ENCODE measurements around the gene CNOT8. TPM values are rescaled to one million over a fixed set of nuclear protein-coding genes. Genes with fewer than 3 reads are reported as not detected.
"Not testable (repeated sequence)": the region's sequence is repeated elsewhere in the genome, so short reads cannot be mapped to it uniquely, and the experiment has no call there.

The CNOT8 gene
- total RNA-seq, 1 experiment from 2014 or later: 45.0 TPM

DNA sequence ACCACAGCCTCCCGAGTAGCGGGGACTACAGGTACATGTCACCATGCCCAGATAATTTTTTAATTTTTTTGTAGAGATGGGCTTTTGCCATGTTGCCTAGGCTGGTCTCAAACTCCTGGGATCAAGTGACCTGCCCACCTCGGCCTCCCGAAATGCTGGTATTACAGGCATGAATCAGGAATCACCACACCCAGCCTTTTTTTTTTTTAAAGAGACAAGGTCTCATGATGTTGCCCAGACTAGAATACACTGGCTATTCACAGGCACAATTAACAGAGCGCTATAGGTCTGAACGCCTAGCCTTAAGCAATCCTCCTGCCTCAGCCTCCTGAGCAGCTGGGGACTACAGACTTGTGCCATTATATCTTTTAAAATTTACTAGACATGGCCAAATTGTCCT lies 43.5 kb downstream of the CNOT8 start:
- no peaks in the 10 kb centered on the region for H3K27me3 ChIP-seq (ENCODE audit: insufficient read depth, low read length)
- H3K27ac ChIP-seq (ENCODE audit: low read depth, low read length): no peak overlapping the region
- H3K4me1 ChIP-seq (ENCODE audit: control insufficient read depth in 1 of 2, insufficient read depth in 2 of 2, low read length in 2 of 2): no peaks in the 10 kb centered on the region
- H2AFZ ChIP-seq (ENCODE audit: low read depth, low read length, poor library complexity, severe bottlenecking): no peak overlapping the region
- no peak for DNase-seq (ENCODE audit: low read depth, low spot score)
- no peaks in the 10 kb centered on the region for H3K79me2 ChIP-seq (ENCODE audit: insufficient read depth, low read length)
- no peaks in the 10 kb centered on the region for H3K9me2 ChIP-seq (ENCODE audit: insufficient read depth)
- TF ChIP-seq ZNF274 (IDR thresholded peaks at IDR 0.05; ENCODE audit: low read depth, low read length) (no peak), SP1 (IDR thresholded peaks at IDR 0.05; ENCODE audit: low read depth) (no peak), ZFX (IDR thresholded peaks at IDR 0.05) (no peak), POLR2AphosphoS5 (IDR thresholded peaks at IDR 0.05; ENCODE audit: low read depth, low read length) (no peak), FOSL1 (IDR thresholded peaks at IDR 0.05; ENCODE audit: low read depth) (no peak), RAD21 (IDR thresholded peaks at IDR 0.05; ENCODE audit: low read depth) (no peak), EZH2 (IDR thresholded peaks at IDR 0.05) (no peak), CEBPB (IDR thresholded peaks at IDR 0.05; ENCODE audit: low read depth) (no peak), EGR1 (IDR thresholded peaks at IDR 0.05; ENCODE audit: low read depth) (no peak), EZH2phosphoT487 (IDR thresholded peaks at IDR 0.05; ENCODE audit: borderline replicate concordance) (no peak), TCF7L2 (IDR thresholded peaks at IDR 0.05; ENCODE audit: borderline replicate concordance, extremely low read depth, insufficient read depth, insufficient read length) (no peak)
- TF ChIP-seq, protein P1, sequence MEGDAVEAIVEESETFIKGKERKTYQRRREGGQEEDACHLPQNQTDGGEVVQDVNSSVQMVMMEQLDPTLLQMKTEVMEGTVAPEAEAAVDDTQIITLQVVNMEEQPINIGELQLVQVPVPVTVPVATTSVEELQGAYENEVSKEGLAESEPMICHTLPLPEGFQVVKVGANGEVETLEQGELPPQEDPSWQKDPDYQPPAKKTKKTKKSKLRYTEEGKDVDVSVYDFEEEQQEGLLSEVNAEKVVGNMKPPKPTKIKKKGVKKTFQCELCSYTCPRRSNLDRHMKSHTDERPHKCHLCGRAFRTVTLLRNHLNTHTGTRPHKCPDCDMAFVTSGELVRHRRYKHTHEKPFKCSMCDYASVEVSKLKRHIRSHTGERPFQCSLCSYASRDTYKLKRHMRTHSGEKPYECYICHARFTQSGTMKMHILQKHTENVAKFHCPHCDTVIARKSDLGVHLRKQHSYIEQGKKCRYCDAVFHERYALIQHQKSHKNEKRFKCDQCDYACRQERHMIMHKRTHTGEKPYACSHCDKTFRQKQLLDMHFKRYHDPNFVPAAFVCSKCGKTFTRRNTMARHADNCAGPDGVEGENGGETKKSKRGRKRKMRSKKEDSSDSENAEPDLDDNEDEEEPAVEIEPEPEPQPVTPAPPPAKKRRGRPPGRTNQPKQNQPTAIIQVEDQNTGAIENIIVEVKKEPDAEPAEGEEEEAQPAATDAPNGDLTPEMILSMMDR (IDR thresholded peaks at IDR 0.05 in 2 of 3, conservative IDR thresholded peaks at IDR 0.05 in 1 of 3; ENCODE audit: borderline replicate concordance in 1 of 3, insufficient read depth in 1 of 3, low read depth in 2 of 3, low read length in 2 of 3): no peak
- TF ChIP-seq, protein P2, sequence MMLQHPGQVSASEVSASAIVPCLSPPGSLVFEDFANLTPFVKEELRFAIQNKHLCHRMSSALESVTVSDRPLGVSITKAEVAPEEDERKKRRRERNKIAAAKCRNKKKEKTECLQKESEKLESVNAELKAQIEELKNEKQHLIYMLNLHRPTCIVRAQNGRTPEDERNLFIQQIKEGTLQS (IDR thresholded peaks at IDR 0.05): no peak
- TF ChIP-seq, protein P3, sequence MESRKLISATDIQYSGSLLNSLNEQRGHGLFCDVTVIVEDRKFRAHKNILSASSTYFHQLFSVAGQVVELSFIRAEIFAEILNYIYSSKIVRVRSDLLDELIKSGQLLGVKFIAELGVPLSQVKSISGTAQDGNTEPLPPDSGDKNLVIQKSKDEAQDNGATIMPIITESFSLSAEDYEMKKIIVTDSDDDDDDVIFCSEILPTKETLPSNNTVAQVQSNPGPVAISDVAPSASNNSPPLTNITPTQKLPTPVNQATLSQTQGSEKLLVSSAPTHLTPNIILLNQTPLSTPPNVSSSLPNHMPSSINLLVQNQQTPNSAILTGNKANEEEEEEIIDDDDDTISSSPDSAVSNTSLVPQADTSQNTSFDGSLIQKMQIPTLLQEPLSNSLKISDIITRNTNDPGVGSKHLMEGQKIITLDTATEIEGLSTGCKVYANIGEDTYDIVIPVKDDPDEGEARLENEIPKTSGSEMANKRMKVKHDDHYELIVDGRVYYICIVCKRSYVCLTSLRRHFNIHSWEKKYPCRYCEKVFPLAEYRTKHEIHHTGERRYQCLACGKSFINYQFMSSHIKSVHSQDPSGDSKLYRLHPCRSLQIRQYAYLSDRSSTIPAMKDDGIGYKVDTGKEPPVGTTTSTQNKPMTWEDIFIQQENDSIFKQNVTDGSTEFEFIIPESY (IDR thresholded peaks at IDR 0.05; ENCODE audit: extremely low read depth, insufficient replicate concordance, low read length): no peak
- no TSS peak for BruUV-seq (replicated peaks)
- ChIA-PET RAD21 (ENCODE audit: low non-redundant PET in 1 of 2, low total read pairs in 2 of 2, uncharacterized antibody in 2 of 2, unreplicated experiment in 2 of 2) (interaction anchor here in 1 of 2 experiments (0.6 kb wide), 1 partner anchor 251 kb away, joined by 3 read pairs; no protein-coding TSS in a partner anchor), POLR2A (no interaction called here), CTCF (no interaction called here)
- no peak overlapping the region for H3K9ac ChIP-seq (ENCODE audit: low read length)
- ATAC-seq: no peak
- H4K20me1 ChIP-seq (ENCODE audit: insufficient read depth): no peaks in the 10 kb centered on the region
- H3K36me3 ChIP-seq (ENCODE audit: control insufficient read depth in 1 of 2, insufficient read depth in 2 of 2, low read length in 2 of 2): peaks cover 66 to 82% of the 10 kb centered on the region in 2 experiments
- no peaks in the 10 kb centered on the region for H3K9me3 ChIP-seq (ENCODE audit: control insufficient read depth in 1 of 2, insufficient read depth in 1 of 2, low read depth in 1 of 2, low read length in 2 of 2)
- no peak overlapping the region for H3K4me2 ChIP-seq (ENCODE audit: low read length)
- H3K4me3 ChIP-seq (replicated peaks in 1 of 2; ENCODE audit: low read depth in 1 of 2, low read length in 2 of 2): no peak overlapping the region
- intact Hi-C loops (cut with micrococcal nuclease): no loop called here

DNA sequence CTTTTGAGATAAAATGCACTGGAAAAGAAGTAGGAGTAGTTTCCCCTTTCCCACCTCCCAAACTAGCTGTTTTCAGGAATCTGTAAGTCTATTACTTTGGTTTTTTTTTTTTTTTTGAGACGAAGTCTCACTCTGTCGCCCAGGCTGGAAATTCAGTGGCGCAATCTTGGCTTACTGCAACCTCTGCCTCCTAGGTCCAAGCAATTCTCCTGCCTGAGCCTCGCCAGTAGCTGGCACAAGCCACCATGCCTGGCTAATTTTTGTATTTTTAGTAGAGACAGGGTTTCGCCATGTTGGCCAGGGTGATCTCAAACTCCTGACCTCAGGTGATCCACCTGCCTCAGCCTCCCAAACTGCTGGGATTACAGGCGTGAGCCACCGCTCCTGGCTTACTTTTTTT lies 47.2 kb downstream of the CNOT8 start:
- H3K4me2 ChIP-seq (ENCODE audit: low read length); H3K79me2 ChIP-seq (ENCODE audit: insufficient read depth, low read length); H3K9me3 ChIP-seq (ENCODE audit: control insufficient read depth in 1 of 2, insufficient read depth in 1 of 2, low read depth in 1 of 2, low read length in 2 of 2); H2AFZ ChIP-seq (ENCODE audit: low read depth, low read length, poor library complexity, severe bottlenecking); H3K4me1 ChIP-seq (ENCODE audit: control insufficient read depth in 1 of 2, insufficient read depth in 2 of 2, low read length in 2 of 2); H3K27me3 ChIP-seq (ENCODE audit: insufficient read depth, low read length); H4K20me1 ChIP-seq (ENCODE audit: insufficient read depth); H3K4me3 ChIP-seq (replicated peaks in 1 of 2; ENCODE audit: low read depth in 1 of 2, low read length in 2 of 2); POLR2A ChIA-PET; RAD21 ChIA-PET (ENCODE audit: low non-redundant PET in 1 of 2, low total read pairs in 2 of 2, uncharacterized antibody in 2 of 2, unreplicated experiment in 2 of 2); H3K9ac ChIP-seq (ENCODE audit: low read length); DNase-seq (ENCODE audit: low read depth, low spot score); BruUV-seq (replicated peaks); CTCF ChIA-PET; intact Hi-C loops (cut with micrococcal nuclease); H3K27ac ChIP-seq (ENCODE audit: low read depth, low read length); ATAC-seq; H3K9me2 ChIP-seq (ENCODE audit: insufficient read depth): not testable (repeated sequence)
- H3K36me3 ChIP-seq (ENCODE audit: control insufficient read depth in 1 of 2, insufficient read depth in 2 of 2, low read length in 2 of 2): peaks cover 54 to 60% of the 10 kb centered on the region in 2 experiments
